HG02943 (cell line): ENCODE results near the gene DEUP1.
"Not testable (repeated sequence)": the region's sequence is repeated elsewhere in the genome, so short reads cannot be mapped to it uniquely, and the experiment has no call there.

ENCODE experiments used
- ATAC-seq: cut with Tn5 transposase; IDR thresholded peaks from one replicate; pipeline ENCODE4 v1.9.1; 2021; ENCODE audit warnings: mild to moderate bottlenecking, low read depth, moderate library complexity; ENCODE audit not compliant: unreplicated experiment

Gene DEUP1, protein sequence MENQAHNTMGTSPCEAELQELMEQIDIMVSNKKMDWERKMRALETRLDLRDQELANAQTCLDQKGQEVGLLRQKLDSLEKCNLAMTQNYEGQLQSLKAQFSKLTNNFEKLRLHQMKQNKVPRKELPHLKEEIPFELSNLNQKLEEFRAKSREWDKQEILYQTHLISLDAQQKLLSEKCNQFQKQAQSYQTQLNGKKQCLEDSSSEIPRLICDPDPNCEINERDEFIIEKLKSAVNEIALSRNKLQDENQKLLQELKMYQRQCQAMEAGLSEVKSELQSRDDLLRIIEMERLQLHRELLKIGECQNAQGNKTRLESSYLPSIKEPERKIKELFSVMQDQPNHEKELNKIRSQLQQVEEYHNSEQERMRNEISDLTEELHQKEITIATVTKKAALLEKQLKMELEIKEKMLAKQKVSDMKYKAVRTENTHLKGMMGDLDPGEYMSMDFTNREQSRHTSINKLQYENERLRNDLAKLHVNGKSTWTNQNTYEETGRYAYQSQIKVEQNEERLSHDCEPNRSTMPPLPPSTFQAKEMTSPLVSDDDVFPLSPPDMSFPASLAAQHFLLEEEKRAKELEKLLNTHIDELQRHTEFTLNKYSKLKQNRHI

DNA sequence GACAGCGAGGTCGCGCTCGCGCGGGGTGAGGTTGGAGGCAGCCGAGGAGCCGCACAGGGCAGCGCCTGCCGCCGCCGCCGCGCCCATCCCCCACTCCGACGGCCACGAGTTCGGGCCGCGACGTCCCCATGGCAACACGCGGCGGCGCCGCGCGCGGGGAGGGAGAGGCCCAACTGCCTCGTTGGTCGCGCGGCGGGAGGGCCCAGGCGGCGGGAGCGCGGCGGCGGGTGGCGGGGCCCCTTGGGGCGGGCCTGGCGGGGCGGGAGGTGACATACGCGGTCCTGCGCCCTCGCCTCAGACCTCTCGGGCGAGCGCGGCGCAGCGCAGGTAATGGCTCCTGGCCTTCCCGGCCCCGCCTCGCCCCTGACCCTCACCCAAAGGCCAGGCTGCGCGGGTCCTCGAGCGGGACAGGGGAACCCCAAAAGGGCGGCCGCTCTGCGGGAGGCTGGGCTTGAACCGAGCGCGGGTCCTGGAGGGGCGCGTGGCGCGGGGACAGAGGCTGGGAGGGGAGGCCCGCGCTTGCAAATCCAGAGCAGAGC is at the start of gene DEUP1:
Gene DEUP1 (plus strand): TSS at position 297 of the 539 bp plus-strand sequence. CDS start 1,518 bp downstream, outside the sequence.
- ATAC-seq, result no peak

- no peak for ATAC-seq
Measured at GRCh38 chr11:93285430-93285829, 45.1 kb upstream of the DEUP1 start.

GRCh38 chr11:93287434-93287833 is 43.1 kb upstream of the DEUP1 start:
- no peak for ATAC-seq

DNA sequence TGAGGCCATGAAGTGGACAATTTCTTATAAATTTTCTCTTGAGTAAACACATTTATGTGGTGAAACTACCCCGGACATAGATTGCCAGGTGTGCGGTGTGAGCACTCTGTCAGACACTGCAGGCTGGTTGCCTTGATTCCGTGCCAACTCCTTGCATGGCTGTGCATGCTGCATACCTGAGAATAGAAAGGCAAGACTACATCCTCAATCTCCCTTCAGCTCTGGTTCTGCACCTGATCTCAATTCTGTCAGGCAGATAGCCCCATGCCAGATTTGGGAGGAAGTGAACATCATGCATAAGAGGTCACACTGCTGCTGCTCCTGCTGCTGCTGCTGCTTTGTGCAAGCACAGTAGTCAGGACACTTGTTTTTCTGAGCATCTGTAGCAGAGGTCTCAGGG is 42.5 kb upstream of the DEUP1 start:
- no peak for ATAC-seq

DNA sequence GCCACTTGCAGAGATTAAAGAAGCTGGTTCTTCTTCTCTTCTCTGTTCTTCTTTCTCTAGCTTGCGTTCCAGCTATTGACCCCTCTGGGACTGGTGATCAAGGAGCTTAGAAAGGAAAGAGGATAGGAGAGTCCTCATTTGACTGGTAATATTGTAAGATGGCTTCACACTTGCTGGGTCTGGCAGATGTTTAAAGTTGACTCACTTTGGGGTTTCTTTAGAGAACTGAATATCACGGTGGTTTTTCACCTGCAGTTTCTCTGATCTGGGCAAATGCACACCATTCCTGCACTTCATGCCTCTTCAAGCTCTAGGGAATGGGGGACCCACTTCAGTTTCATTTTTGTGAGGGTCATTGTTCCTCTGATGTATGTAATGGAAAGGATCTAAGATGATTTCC is 41.8 kb upstream of the DEUP1 start:
- ATAC-seq, result no peak

- ATAC-seq, result no peak
Measured at GRCh38 chr11:93289782-93290463, 40.6 kb upstream of the DEUP1 start.

GRCh38 chr11:93291110-93291509 is 39.4 kb upstream of the DEUP1 start:
- ATAC-seq, result no peak

GRCh38 chr11:93291898-93292297 is 38.6 kb upstream of the DEUP1 start:
- ATAC-seq, result no peak

DNA sequence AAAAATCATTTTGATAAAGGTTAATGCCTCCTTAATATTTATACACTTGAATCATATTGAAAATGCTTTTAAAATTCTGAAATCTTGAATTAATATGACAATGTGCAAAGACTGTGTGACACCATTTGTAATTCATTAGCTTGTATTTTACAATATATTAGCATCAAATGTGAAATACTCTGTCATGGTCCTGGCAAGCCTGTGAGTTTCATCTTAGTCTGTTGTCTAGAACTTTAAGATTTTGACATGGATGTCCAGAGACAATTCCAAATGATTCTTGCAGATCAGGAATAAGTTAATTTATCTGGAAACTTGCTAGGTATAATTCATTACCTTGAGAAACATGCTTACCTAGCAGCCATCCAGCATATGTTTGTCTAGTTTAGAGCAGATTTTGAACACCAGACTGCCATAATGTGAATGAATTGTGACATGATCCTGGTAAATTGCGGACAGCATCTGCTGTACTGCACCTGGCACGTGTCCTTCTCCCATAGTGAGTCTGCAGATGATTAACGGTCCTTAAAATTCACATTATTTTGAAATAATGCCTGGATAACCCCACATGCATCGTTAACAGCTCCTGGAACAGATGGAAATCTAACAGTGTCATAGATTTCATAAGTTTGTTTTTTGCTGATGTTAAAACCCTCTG is 34.5 kb upstream of the DEUP1 start:
- no peak for ATAC-seq

DNA sequence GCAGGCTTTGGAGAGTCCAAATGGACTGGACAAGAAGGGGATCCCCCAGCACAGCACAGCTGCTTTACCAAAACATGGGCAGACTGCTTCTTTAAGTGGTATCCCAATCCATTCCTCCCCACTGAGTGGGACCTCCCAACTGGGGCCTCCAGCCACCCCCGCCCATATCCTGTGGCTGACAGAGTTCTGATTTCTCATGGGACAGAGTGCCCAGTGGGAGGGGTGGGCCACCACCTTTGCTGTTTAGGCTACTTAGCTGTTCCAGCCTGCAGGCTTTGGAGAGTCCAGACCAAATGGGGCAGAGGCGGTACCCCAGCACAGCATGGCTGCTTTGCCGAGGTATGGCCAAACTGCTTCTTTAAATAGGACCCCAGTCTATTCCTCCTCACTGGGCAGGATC is 26.9 kb upstream of the DEUP1 start:
- no peak for ATAC-seq

GRCh38 chr11:93314399-93314798 is 16.1 kb upstream of the DEUP1 start:
- ATAC-seq, result not testable (repeated sequence)

- no peak for ATAC-seq
Measured at GRCh38 chr11:93319224-93319839, 11.2 kb upstream of the DEUP1 start.

- no peak for ATAC-seq
Measured at GRCh38 chr11:93320230-93320629, 10.3 kb upstream of the DEUP1 start.

DNA sequence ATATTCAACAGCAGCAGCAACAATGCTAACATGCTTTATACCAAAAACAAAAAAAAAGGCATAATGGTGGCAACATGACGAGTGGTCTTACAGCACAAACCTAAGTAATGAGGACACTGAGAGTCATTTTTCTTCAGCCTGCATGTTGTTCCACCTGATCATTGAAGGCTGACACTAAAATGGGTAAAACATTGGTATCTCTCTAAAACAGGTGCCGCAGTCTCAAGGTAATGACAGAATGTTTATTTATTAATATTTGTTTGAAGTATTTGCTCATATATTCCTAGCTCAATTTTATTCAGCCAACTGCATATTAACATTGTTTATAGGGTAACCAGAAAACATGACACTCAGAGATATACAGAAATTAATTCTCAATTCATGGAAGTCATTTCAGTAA is 8.3 kb upstream of the DEUP1 start:
- ATAC-seq, result no peak

- no peak for ATAC-seq
Measured at GRCh38 chr11:93323747-93324146, 6.8 kb upstream of the DEUP1 start.

DNA sequence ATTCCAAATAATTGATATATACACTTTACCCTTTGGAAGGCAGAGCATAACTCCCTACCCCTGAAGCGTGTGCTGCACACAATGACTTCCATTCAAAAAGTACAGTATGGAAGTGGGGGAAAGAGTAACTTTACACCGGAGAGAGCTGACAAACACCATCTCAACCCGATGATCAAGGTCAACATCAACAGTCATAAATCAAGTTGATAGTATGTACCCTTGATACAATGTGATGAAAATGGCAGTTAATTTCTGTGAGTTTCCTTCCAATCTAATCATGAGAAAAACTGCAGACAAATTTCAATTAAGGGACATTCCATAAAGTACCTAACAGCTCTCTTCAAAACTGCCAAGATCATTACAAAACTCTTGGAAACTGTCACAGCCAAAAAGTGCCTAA is 6.0 kb upstream of the DEUP1 start:
- no peak for ATAC-seq

- no peak for ATAC-seq
Measured at GRCh38 chr11:93326681-93327080, 3.9 kb upstream of the DEUP1 start.

DNA sequence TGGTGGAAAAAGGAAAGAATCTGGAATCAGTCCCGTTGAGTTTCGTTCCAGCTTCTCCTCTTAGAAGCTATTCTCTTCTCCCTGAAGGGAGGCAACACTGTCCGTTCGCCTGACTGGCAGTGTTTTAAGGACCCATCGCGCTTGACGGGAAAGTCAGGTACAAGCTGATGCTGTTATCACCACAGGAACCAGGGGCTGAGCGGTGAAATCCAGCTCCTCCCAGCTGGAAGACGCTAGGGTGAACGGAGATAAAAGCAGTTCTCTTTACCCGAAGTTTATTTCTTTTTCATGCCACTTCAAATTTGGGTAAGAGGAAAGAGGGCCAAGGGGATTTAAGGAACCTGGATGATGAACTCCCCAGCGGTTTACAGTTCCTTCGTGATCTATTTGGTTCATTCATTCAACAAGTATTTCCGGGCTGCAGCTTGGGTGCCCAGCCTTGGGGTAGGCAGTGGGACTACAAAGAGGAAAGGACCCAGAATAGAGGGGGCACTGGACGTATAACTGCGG is 551 bp upstream of the DEUP1 start:
- ATAC-seq, result no peak

GRCh38 chr11:93340223-93340622 is 9.7 kb downstream of the DEUP1 start:
- ATAC-seq, result no peak

DNA sequence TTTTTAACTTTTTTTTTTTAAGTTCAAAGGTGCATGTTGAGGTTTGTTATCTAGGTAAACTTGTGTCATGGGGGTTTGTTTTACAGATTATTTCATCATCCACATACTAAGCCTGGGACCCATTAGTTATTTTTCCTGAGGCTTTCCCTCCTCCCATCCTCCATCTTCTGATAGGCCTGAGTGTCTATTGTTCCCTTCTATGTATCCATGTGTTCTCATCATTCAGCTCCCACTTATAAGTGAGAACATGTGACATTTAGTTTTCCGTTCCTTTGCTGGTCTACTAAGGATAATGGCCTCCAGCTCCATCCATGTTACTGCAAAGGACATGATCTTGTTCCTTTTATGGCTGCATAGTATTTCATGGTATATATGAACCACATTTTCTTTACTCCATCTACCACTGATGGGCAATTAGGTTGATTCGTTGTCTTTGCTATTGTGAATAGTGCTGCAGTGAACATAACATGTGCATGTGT is 14.4 kb downstream of the DEUP1 start:
- ATAC-seq, result no peak
